Ishikawa (cell line): ENCODE measurements around the gene SNTG2.

Experiments
- CEBPB ChIP-seq: IDR thresholded peaks from 2 replicates; pipeline ENCODE4 v1.6.1; 2012
- CREB1 ChIP-seq: IDR thresholded peaks from 2 replicates; pipeline ENCODE4 v1.6.1; 2012; ENCODE audit warnings: low read depth
- EGR1 ChIP-seq: IDR thresholded peaks from 2 replicates; pipeline ENCODE4 v1.6.1; 2012
- EP300 ChIP-seq: IDR thresholded peaks from 2 replicates; pipeline ENCODE4 v1.6.1; 2012; ENCODE audit warnings: borderline replicate concordance
- FOXM1 ChIP-seq: IDR thresholded peaks from 2 replicates; pipeline ENCODE4 v1.6.1; 2012; ENCODE audit warnings: low read depth, borderline replicate concordance
- MAX ChIP-seq: IDR thresholded peaks from 2 replicates; pipeline ENCODE4 v1.6.1; 2012
- NFIC ChIP-seq: IDR thresholded peaks from 2 replicates; pipeline ENCODE4 v1.6.1; 2012
- RAD21 ChIP-seq: IDR thresholded peaks from 2 replicates; pipeline ENCODE4 v1.6.1; 2012; ENCODE audit warnings: low read depth
- REST ChIP-seq: IDR thresholded peaks from 2 replicates; pipeline ENCODE4 v1.6.1; 2012; ENCODE audit warnings: low read depth, mild to moderate bottlenecking
- TAF1 ChIP-seq: IDR thresholded peaks from 2 replicates; pipeline ENCODE4 v1.6.1; 2012; ENCODE audit warnings: low read depth, mild to moderate bottlenecking
- TCF12 ChIP-seq: IDR thresholded peaks from 2 replicates; pipeline ENCODE4 v1.6.1; 2012; ENCODE audit warnings: low read depth
- TEAD4 ChIP-seq: IDR thresholded peaks from 2 replicates; pipeline ENCODE4 v1.6.1; 2012
- USF1 ChIP-seq: IDR thresholded peaks from 2 replicates; pipeline ENCODE4 v1.6.1; 2012
- YY1 ChIP-seq: IDR thresholded peaks from 2 replicates; pipeline ENCODE4 v1.6.1; 2012; ENCODE audit warnings: low read depth
- ZBTB7A ChIP-seq: IDR thresholded peaks from 2 replicates; pipeline ENCODE4 v1.6.1; 2012; ENCODE audit warnings: low read depth

Gene SNTG2

GRCh38 chr2:1091895-1092585 is 141.4 kb downstream of the SNTG2 start:
- TF ChIP-seq FOXM1 (no peak), ZBTB7A (no peak), REST (no peak), TAF1 (no peak), NFIC (no peak), RAD21 (no peak), USF1 (no peak), MAX (no peak), TEAD4 (no peak), TCF12 (no peak), YY1 (no peak), EP300 (no peak)

GRCh38 chr2:1097101-1097500 is 146.5 kb downstream of the SNTG2 start:
- no peak for TF ChIP-seq MAX
- TF ChIP-seq YY1: no peak
- TF ChIP-seq NFIC: no peak
- no peak for TF ChIP-seq EP300
- no peak for TF ChIP-seq CEBPB
- no peak for TF ChIP-seq TCF12
- no peak for TF ChIP-seq USF1
- TF ChIP-seq REST: no peak
- TF ChIP-seq EGR1: no peak
- TF ChIP-seq TEAD4: no peak
- TF ChIP-seq FOXM1: no peak

- no peak for TF ChIP-seq TAF1
- TF ChIP-seq USF1: no peak
- TF ChIP-seq ZBTB7A: no peak
- no peak for TF ChIP-seq YY1
- TF ChIP-seq CREB1: no peak
- no peak for TF ChIP-seq TCF12
- TF ChIP-seq EP300: no peak
- TF ChIP-seq CEBPB: no peak
- no peak for TF ChIP-seq REST
- TF ChIP-seq MAX: no peak
- no peak for TF ChIP-seq TEAD4
- no peak for TF ChIP-seq EGR1
- no peak for TF ChIP-seq FOXM1
- TF ChIP-seq RAD21: no peak
Measured at GRCh38 chr2:1099418-1099817, 148.8 kb downstream of the SNTG2 start.
